A549 (cell line): ENCODE measurements around the gene FGF4. TPM values are rescaled to one million over a fixed set of nuclear protein-coding genes. Genes with fewer than 3 reads are reported as not detected.

Source experiments
- ATAC-seq, 2 experiments: fragments of 200-7000 bp in 1 of 2; fragments of >200 bp in 1 of 2; cut with Nextera tagmentation in 1 of 2; cut with Tn5 transposase in 1 of 2; 3 replicates each; pipeline versions ENCODE4 v1.8.0 to v1.9.1; 2018 to 2020; ENCODE audit warnings: mild to moderate bottlenecking in 1 of 2, moderate library complexity in 1 of 2
- CTCF ChIA-PET: fragments of 300-600 bp; sonication (Branson Sonifier 250); formaldehyde crosslinking; extraction: SDS; loops from one replicate; lab custom pipeline; 2021; ENCODE audit warnings: antibody characterized with exemption, inconsistent platforms; lab: Yijun Ruan, JAX
- POLR2A ChIA-PET: fragments of 350-600 bp; formaldehyde crosslinking; extraction: SDS; loops from one replicate; lab custom pipeline; 2021; ENCODE audit warnings: antibody characterized with exemption, inconsistent platforms; lab: Yijun Ruan, JAX
- DNase-seq, 2 experiments: peaks; one replicate each; pipeline versions ENCODE4 v3.0.0 to v3.0.0-alpha.2; 2011 to 2016; ENCODE audit warnings: low read depth in 1 of 2, low spot score in 1 of 2
- FAIRE-seq: peaks from 2 replicates; lab custom pipeline; 2011; peaks lifted over from hg19 to GRCh38; lab: Jason Lieb, UNC
- H3K27ac ChIP-seq, 2 experiments: fragments of >200 bp; sonication (Bioruptor Twin); formaldehyde crosslinking; 3 replicates each; pipeline ENCODE4 v1.5.1; 2016 to 2017
- H3K4me1 ChIP-seq: fragments of >200 bp; sonication (Bioruptor Twin); formaldehyde crosslinking; 3 replicates; pipeline ENCODE4 v1.6.1; 2016
- H3K4me2 ChIP-seq: fragments of >200 bp; sonication (Bioruptor Twin); formaldehyde crosslinking; 3 replicates; pipeline ENCODE4 v1.6.1; 2016
- H3K4me3 ChIP-seq: fragments of >200 bp; sonication (Bioruptor Twin); formaldehyde crosslinking; 3 replicates; pipeline ENCODE4 v1.5.1; 2016
- H3K9me3 ChIP-seq: fragments of >200 bp; sonication (Bioruptor Twin); formaldehyde crosslinking; 3 replicates; pipeline ENCODE4 v1.6.1; 2016
- CBX8 ChIP-seq: fragments of 200-600 bp; sonication (generic); IDR thresholded peaks from 2 replicates; pipeline ENCODE4 v1.6.1; 2016
- EHF ChIP-seq: fragments of 250-450 bp; sonication (Bioruptor Pico); IDR thresholded peaks from 2 replicates; pipeline ENCODE4 v1.5.0; 2020; ENCODE audit warnings: mild to moderate bottlenecking
- ESRRA ChIP-seq: fragments of 150-350 bp; IDR thresholded peaks from 2 replicates; pipeline ENCODE4 v1.6.1; 2014; ENCODE audit warnings: mild to moderate bottlenecking, low read length, borderline replicate concordance
- GATA3 ChIP-seq: IDR thresholded peaks from 2 replicates; pipeline ENCODE4 v1.6.1; 2012; ENCODE audit warnings: borderline replicate concordance
- HDAC2 ChIP-seq: fragments of 200-600 bp; sonication (generic); IDR thresholded peaks from 2 replicates; pipeline ENCODE4 v1.6.1; 2016
- HOXA7 ChIP-seq: fragments of 250-450 bp; sonication (Bioruptor Pico); IDR thresholded peaks from 2 replicates; pipeline ENCODE4 v1.5.0; 2020; ENCODE audit warnings: mild to moderate bottlenecking, moderate library complexity
- HOXB5 ChIP-seq: fragments of 250-450 bp; sonication (Bioruptor Pico); IDR thresholded peaks from 2 replicates; pipeline ENCODE4 v1.5.0; 2020; ENCODE audit warnings: mild to moderate bottlenecking, moderate library complexity
- JUN ChIP-seq, 2 experiments: fragments of >200 bp; sonication (Bioruptor Twin); formaldehyde crosslinking; IDR thresholded peaks; 2 replicates in 1 of 2; 3 replicates in 1 of 2; pipeline ENCODE4 v1.6.1; 2016 to 2017
- KDM5A ChIP-seq: fragments of 200-600 bp; sonication (generic); IDR thresholded peaks from 2 replicates; pipeline ENCODE4 v1.6.1; 2016; ENCODE audit warnings: antibody characterized with exemption, mild to moderate bottlenecking
- MAFK ChIP-seq: fragments of 450-650 bp; IDR thresholded peaks from 2 replicates; pipeline ENCODE4 v1.6.1; 2014; ENCODE audit not compliant: partially characterized antibody
- NPAS2 ChIP-seq: fragments of 250-450 bp; sonication (Bioruptor Pico); IDR thresholded peaks from 2 replicates; pipeline ENCODE4 v1.8.0; 2022; ENCODE audit warnings: mild to moderate bottlenecking, moderate library complexity, borderline replicate concordance
- PHF8 ChIP-seq: fragments of 200-600 bp; sonication (generic); IDR thresholded peaks from 2 replicates; pipeline ENCODE4 v1.6.1; 2016; ENCODE audit warnings: low read depth, mild to moderate bottlenecking, antibody characterized with exemption, moderate library complexity, borderline replicate concordance
- POLR2A ChIP-seq: IDR thresholded peaks from 2 replicates; pipeline ENCODE4 v1.6.1; 2012; ENCODE audit warnings: mild to moderate bottlenecking, low read length
- RAD21 ChIP-seq, 2 experiments: fragments of >200 bp in 1 of 2; sonication (Bioruptor Twin) in 1 of 2; formaldehyde crosslinking in 1 of 2; IDR thresholded peaks in 1 of 2; conservative IDR thresholded peaks in 1 of 2; 2 replicates in 1 of 2; 3 replicates in 1 of 2; pipeline ENCODE4 v1.6.1; 2012 to 2018; ENCODE audit warnings: inconsistent platforms in 1 of 2
- RARB ChIP-seq: fragments of 250-450 bp; sonication (Bioruptor Pico); IDR thresholded peaks from 2 replicates; pipeline ENCODE4 v1.8.0; 2021; ENCODE audit warnings: mild to moderate bottlenecking, moderate library complexity
- RCOR1 ChIP-seq: fragments of 150-350 bp; IDR thresholded peaks from 2 replicates; pipeline ENCODE4 v1.6.1; 2014; ENCODE audit warnings: antibody characterized with exemption, low read length, low read depth
- RFX5 ChIP-seq: fragments of 450-650 bp; IDR thresholded peaks from 2 replicates; pipeline ENCODE4 v1.7.1; 2014; ENCODE audit warnings: antibody characterized with exemption, mild to moderate bottlenecking, moderate library complexity
- SMC3 ChIP-seq: fragments of >200 bp; sonication (Bioruptor Twin); formaldehyde crosslinking; IDR thresholded peaks from 3 replicates; pipeline ENCODE4 v1.6.1; 2018; ENCODE audit warnings: inconsistent platforms
- ZC3H11A ChIP-seq: fragments of 450-650 bp; IDR thresholded peaks from 2 replicates; pipeline ENCODE4 v1.6.1; 2014; ENCODE audit warnings: antibody characterized with exemption, mild to moderate bottlenecking
- ZFP36 ChIP-seq: fragments of 450-650 bp; IDR thresholded peaks from 2 replicates; pipeline ENCODE4 v1.6.1; 2014; ENCODE audit warnings: borderline replicate concordance; ENCODE audit not compliant: partially characterized antibody
- WGBS: methylation state at CpG from one replicate; pipeline ENCODE4 v1.1.6; 2017; ENCODE audit errors: missing lambda C conversion rate; 5-methylcytosine and 5-hydroxymethylcytosine counted together
- polyA plus RNA-seq, 4 experiments: library from polyadenylated mRNA; depleted of rRNA in 3 of 4; stranded (reverse); fragments of >200 nt; fragmentation: RNase III in 1 of 4; extraction: RNeasy Plus Mini Kit Qiagen cat#74134 plus additional on column Dnase treatment in 1 of 4; gene quantifications; 2 replicates in 3 of 4; 3 replicates in 1 of 4; pipeline ENCODE4 v1.2.3, GENCODE V29; 2011 to 2017
- TF ChIP-seq, protein P1 (sequence below): IDR thresholded peaks from 2 replicates; pipeline ENCODE4 v1.6.1; 2012
- TF ChIP-seq, protein P2 (sequence below): IDR thresholded peaks from 2 replicates; pipeline ENCODE4 v1.6.1; 2012; ENCODE audit warnings: low read depth, borderline replicate concordance
- TF ChIP-seq, protein P3 (sequence below): fragments of >200 bp; sonication (Bioruptor Twin); formaldehyde crosslinking; IDR thresholded peaks from 3 replicates; pipeline ENCODE4 v1.5.1; 2016
- TF ChIP-seq, protein P4 (sequence below): fragments of 450-650 bp; IDR thresholded peaks from 2 replicates; pipeline ENCODE4 v1.6.1; 2014; ENCODE audit warnings: antibody characterized with exemption
- TF ChIP-seq, protein P5 (sequence below): fragments of 150-350 bp; IDR thresholded peaks from 2 replicates; pipeline ENCODE4 v1.6.1; 2014; ENCODE audit warnings: low read depth, mild to moderate bottlenecking, low read length

Gene FGF4
- polyA plus RNA-seq, 2 of the 4 experiments (the other 2 are of a cell fraction) = not detected

DNA sequence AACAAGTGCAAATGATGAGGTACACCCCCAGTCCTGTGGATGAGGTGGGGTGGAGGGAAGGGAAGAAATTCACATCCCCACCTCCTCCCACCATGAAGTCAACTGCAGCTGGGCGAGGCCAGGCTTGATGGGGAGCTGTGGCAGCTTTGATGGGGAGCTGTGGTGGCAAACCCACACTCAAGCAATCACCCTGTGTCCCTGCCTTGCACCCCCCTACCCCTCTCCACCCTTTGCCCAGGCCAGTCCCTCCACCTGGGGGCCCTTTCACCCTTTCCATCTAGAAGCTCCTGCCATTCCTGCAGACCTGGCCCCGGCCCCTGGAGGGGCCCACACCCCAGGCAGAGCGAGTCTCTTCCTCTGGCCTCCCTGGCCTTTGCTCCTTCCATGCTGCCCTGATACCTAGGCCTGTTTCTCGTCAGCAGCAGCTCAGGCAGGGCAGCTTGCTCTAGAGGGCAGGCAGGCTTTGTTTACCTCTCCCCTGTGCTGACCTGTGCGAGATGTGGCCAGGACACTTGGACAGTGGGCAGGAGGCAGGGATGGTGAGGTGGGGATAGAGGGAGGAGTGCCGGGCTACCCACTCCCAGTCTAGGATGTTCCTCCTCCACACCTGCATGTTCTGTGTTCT lies 48.6 kb upstream of the FGF4 start:
- peaks cover 9% of the 10 kb centered on the region; the same call in 2 of the 3 replicates for H3K4me1 ChIP-seq
- 84% methylated on average over 5 of the region's 6 CpGs for WGBS
- no peak for TF ChIP-seq ESRRA
- no peak for TF ChIP-seq RARB
- TF ChIP-seq NPAS2 = no peak
- no peak for TF ChIP-seq GATA3
- TF ChIP-seq, protein P1, sequence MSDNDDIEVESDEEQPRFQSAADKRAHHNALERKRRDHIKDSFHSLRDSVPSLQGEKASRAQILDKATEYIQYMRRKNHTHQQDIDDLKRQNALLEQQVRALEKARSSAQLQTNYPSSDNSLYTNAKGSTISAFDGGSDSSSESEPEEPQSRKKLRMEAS = no peak
- TF ChIP-seq HDAC2 = no peak
- TF ChIP-seq HOXB5 = no peak
- TF ChIP-seq JUN (IDR thresholded peaks at IDR 0.05) = no peak
- TF ChIP-seq, protein P2, sequence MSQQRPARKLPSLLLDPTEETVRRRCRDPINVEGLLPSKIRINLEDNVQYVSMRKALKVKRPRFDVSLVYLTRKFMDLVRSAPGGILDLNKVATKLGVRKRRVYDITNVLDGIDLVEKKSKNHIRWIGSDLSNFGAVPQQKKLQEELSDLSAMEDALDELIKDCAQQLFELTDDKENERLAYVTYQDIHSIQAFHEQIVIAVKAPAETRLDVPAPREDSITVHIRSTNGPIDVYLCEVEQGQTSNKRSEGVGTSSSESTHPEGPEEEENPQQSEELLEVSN = no peak
- no peak for TF ChIP-seq EHF (CRISPR knock-in tag)
- no peak for TF ChIP-seq MAFK
- no peak for TF ChIP-seq POLR2A
- no peak for TF ChIP-seq RCOR1
- no peak for TF ChIP-seq PHF8
- TF ChIP-seq, protein P3, sequence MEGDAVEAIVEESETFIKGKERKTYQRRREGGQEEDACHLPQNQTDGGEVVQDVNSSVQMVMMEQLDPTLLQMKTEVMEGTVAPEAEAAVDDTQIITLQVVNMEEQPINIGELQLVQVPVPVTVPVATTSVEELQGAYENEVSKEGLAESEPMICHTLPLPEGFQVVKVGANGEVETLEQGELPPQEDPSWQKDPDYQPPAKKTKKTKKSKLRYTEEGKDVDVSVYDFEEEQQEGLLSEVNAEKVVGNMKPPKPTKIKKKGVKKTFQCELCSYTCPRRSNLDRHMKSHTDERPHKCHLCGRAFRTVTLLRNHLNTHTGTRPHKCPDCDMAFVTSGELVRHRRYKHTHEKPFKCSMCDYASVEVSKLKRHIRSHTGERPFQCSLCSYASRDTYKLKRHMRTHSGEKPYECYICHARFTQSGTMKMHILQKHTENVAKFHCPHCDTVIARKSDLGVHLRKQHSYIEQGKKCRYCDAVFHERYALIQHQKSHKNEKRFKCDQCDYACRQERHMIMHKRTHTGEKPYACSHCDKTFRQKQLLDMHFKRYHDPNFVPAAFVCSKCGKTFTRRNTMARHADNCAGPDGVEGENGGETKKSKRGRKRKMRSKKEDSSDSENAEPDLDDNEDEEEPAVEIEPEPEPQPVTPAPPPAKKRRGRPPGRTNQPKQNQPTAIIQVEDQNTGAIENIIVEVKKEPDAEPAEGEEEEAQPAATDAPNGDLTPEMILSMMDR = no peak
- TF ChIP-seq RFX5 = no peak
- no peak for FAIRE-seq
- no peak overlapping the region for H3K27ac ChIP-seq
- no peak overlapping the region for H3K4me3 ChIP-seq
- ATAC-seq = no peak
- ChIA-PET POLR2A (no interaction called here), CTCF (interaction anchor here (1.4 to 1.5 kb wide), 3 partner anchors 9 to 65 kb away, joined by 4 read pairs; no protein-coding TSS in a partner anchor)
- H3K9me3 ChIP-seq = no peaks in the 10 kb centered on the region
- DNase-seq = no peak
- no peak overlapping the region for H3K4me2 ChIP-seq

DNA sequence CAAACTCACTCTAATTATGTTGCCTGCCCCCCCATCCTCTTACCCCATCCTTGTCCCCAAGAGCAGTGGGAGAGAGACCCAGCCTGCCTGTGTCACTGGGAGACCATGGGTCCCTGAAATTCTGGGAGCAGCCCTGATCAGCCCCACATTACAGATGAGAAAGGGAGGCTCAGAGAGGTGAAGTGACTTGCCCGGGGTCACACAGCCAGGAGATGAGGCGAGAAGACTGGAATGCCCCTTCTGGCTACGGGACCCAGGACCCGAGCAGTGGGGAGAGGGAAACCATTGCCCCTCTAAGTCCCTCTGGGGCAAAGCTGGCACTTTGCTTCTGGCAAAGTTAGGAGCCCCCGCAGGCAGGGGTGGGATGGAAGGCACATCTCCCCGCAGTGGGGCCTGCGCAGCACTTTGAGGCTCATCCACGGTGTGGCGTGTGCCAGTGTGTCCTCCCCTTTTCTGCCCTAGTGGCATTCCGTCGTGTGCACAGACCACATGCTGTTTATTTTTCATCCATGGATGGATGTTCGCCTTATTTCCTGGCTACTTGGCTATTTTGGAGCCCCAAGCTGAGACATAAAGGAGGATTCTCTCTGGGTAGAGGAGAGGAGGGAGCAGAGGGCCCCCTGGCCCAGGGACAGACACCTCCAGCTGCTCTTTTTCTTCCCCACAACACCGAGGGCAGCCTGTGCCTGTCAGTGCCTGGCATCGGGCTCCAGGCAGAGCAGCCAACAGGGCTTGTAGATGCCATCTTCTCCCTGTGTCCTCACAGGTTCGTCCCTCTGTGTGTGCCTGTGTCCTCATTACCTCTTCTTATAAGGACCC lies 47.7 kb upstream of the FGF4 start:
- 54% methylated on average over 14 of the region's 15 CpGs for WGBS
- no peak for FAIRE-seq

DNA sequence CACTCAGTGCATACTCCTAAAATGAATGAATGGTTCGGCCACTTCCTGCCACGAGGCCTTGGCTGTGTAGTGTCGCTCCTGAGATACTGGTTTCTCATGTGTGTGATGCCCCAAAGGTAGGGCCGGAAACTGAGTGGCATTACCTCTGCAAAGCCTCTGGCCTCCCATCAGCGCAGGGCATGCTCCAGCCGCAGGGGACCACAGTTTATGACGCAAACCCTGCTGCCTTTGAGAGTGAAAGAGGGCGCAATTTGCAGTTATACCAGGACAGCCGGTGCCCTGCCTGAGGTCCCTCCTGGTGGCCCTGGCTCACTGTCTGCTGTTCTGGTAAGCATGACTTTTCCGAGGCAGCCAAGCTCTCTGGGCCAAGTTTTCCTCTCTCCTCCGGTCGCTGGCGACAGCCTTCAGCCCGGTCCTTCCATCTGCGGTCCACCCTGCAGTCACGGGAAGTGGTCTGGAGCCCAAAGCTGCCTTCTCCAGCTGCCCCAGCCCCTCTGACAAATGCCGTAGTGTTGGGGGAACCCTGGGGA lies 46.4 kb upstream of the FGF4 start:
- FAIRE-seq = no peak
- Histone ChIP-seq H3K4me1 (peaks cover 22% of the 10 kb centered on the region; the same call in 2 of the 3 replicates), H3K4me2 (no peak overlapping the region), H3K4me3 (no peak overlapping the region), H3K9me3 (no peaks in the 10 kb centered on the region), H3K27ac (no peak overlapping the region)
- DNase-seq = no peak
- TF ChIP-seq MAFK = no peak
- TF ChIP-seq PHF8 = no peak
- no peak for TF ChIP-seq ZC3H11A
- TF ChIP-seq HOXA7 = no peak
- TF ChIP-seq, protein P4, sequence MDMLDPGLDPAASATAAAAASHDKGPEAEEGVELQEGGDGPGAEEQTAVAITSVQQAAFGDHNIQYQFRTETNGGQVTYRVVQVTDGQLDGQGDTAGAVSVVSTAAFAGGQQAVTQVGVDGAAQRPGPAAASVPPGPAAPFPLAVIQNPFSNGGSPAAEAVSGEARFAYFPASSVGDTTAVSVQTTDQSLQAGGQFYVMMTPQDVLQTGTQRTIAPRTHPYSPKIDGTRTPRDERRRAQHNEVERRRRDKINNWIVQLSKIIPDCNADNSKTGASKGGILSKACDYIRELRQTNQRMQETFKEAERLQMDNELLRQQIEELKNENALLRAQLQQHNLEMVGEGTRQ = no peak
- no peak for TF ChIP-seq SMC3
- TF ChIP-seq KDM5A = no peak
- TF ChIP-seq, protein P5, sequence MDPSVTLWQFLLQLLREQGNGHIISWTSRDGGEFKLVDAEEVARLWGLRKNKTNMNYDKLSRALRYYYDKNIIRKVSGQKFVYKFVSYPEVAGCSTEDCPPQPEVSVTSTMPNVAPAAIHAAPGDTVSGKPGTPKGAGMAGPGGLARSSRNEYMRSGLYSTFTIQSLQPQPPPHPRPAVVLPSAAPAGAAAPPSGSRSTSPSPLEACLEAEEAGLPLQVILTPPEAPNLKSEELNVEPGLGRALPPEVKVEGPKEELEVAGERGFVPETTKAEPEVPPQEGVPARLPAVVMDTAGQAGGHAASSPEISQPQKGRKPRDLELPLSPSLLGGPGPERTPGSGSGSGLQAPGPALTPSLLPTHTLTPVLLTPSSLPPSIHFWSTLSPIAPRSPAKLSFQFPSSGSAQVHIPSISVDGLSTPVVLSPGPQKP = no peak
- TF ChIP-seq, protein P2 = no peak
- TF ChIP-seq CBX8 = no peak
- WGBS = 50% methylated on average over 14 of the region's 17 CpGs
- CTCF ChIA-PET = interaction anchor here (0.8 to 1.0 kb wide), 2 partner anchors 20 to 67 kb away, joined by 4 to 5 read pairs; no protein-coding TSS in a partner anchor
- POLR2A ChIA-PET = no interaction called here
- ATAC-seq = peak in 1 of 2 experiments; percentile 6; a peak in 2 of 6 replicates

More for the DNA sequence above, 47.7 kb upstream of the FGF4 start:
- Histone ChIP-seq H3K4me2 (no peak overlapping the region), H3K4me1 (peaks cover 15% of the 10 kb centered on the region; the same call in 2 of the 3 replicates), H3K4me3 (no peak overlapping the region), H3K9me3 (no peaks in the 10 kb centered on the region), H3K27ac (no peak overlapping the region)
- ChIA-PET CTCF (interaction anchor here (1.4 to 1.5 kb wide), 3 partner anchors 10 to 66 kb away, joined by 4 read pairs; no protein-coding TSS in a partner anchor), POLR2A (no interaction called here)
- no peak for ATAC-seq
- TF ChIP-seq ZFP36 (peak; percentile 29), RAD21 (conservative IDR thresholded peaks at IDR 0.05 in 1 of 2, IDR thresholded peaks at IDR 0.05 in 1 of 2) (no peak)
- no peak for DNase-seq
